Measurements from ENCODE around the gene IQUB. TPM values are rescaled to one million over a fixed set of nuclear protein-coding genes. Genes with fewer than 3 reads are reported as not detected.

IQUB gene
- polyA plus RNA-seq, 1 donor from 2014 or later: 0.41 TPM

DNA sequence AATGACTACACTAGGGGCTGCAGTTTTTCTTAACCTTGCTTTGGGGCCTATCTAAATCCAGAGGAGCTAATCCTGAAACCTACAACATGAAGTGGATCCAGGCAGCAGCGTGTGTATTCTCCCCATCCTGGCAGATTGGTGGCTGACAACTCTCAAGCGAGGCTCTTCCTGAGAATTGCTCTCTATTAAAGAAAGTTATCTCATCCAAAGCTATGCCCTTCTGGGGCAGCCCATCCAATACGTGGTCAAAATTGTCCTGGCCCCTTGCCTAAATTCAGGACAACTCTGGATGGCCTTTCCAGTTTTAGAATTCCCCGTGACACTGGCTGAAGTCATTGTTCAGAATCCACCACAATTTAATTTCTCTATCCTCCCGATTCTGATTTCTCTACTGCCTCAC lies 66.1 kb downstream of the IQUB start:
- H3K4me3 ChIP-seq (ENCODE audit: low read length): no peak overlapping the region
- no peak overlapping the region for H2AFZ ChIP-seq (ENCODE audit: low read depth, low read length)
- H3K79me2 ChIP-seq (replicated peaks; ENCODE audit: insufficient read depth, low read length): no peaks in the 10 kb centered on the region
- H3K9me3 ChIP-seq (ENCODE audit: low read length): no peaks in the 10 kb centered on the region
- no peak for TF ChIP-seq EZH2 (IDR thresholded peaks at IDR 0.05; ENCODE audit: borderline replicate concordance, insufficient read depth, low read length, poor library complexity, severe bottlenecking)
- no peak for TF ChIP-seq EP300 (conservative IDR thresholded peaks at IDR 0.05; ENCODE audit: poor library complexity, severe bottlenecking)
- TF ChIP-seq SMC3 (conservative IDR thresholded peaks at IDR 0.05; ENCODE audit: poor library complexity): no peak
- TF ChIP-seq, protein P1, sequence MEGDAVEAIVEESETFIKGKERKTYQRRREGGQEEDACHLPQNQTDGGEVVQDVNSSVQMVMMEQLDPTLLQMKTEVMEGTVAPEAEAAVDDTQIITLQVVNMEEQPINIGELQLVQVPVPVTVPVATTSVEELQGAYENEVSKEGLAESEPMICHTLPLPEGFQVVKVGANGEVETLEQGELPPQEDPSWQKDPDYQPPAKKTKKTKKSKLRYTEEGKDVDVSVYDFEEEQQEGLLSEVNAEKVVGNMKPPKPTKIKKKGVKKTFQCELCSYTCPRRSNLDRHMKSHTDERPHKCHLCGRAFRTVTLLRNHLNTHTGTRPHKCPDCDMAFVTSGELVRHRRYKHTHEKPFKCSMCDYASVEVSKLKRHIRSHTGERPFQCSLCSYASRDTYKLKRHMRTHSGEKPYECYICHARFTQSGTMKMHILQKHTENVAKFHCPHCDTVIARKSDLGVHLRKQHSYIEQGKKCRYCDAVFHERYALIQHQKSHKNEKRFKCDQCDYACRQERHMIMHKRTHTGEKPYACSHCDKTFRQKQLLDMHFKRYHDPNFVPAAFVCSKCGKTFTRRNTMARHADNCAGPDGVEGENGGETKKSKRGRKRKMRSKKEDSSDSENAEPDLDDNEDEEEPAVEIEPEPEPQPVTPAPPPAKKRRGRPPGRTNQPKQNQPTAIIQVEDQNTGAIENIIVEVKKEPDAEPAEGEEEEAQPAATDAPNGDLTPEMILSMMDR (IDR thresholded peaks at IDR 0.05; ENCODE audit: poor library complexity, severe bottlenecking): no peak
- no peak for TF ChIP-seq REST (IDR thresholded peaks at IDR 0.05; ENCODE audit: borderline replicate concordance)
- no peak for TF ChIP-seq POLR2AphosphoS5 (IDR thresholded peaks at IDR 0.05)
- no peak for TF ChIP-seq RAD21 (conservative IDR thresholded peaks at IDR 0.05)
- no peak for TF ChIP-seq TAF1 (IDR thresholded peaks at IDR 0.05; ENCODE audit: low read depth)
- TF ChIP-seq MXI1 (conservative IDR thresholded peaks at IDR 0.05; ENCODE audit: poor library complexity, severe bottlenecking): no peak
- H3K27me3 ChIP-seq (ENCODE audit: insufficient read depth, low read depth, low read length): no peaks in the 10 kb centered on the region
- H4K20me1 ChIP-seq (ENCODE audit: insufficient read depth): no peaks in the 10 kb centered on the region
- no peak overlapping the region for H3K4me2 ChIP-seq (ENCODE audit: low read length)
- H3K27ac ChIP-seq (ENCODE audit: low read length): no peak overlapping the region
- no peaks in the 10 kb centered on the region for H3K9me2 ChIP-seq (ENCODE audit: insufficient read depth, low read length)
- H3K9ac ChIP-seq (ENCODE audit: low read length): no peak overlapping the region
- no peaks in the 10 kb centered on the region for H3F3A ChIP-seq (ENCODE audit: insufficient read depth, low read length, poor library complexity, severe bottlenecking)
- H3K36me3 ChIP-seq (ENCODE audit: insufficient read depth, low read length): no peaks in the 10 kb centered on the region

GRCh38 chr7:123463890-123464289 lies 70.5 kb downstream of the IQUB start:
- H3K9me2 ChIP-seq (ENCODE audit: insufficient read depth, low read length): no peaks in the 10 kb centered on the region
- H3K27me3 ChIP-seq (ENCODE audit: insufficient read depth, low read depth, low read length): no peaks in the 10 kb centered on the region
- no peaks in the 10 kb centered on the region for H3K79me2 ChIP-seq (replicated peaks; ENCODE audit: insufficient read depth, low read length)
- H3K4me2 ChIP-seq (ENCODE audit: low read length): no peak overlapping the region
- no peak overlapping the region for H3K27ac ChIP-seq (ENCODE audit: low read length)
- H3K36me3 ChIP-seq (ENCODE audit: insufficient read depth, low read length): no peaks in the 10 kb centered on the region
- no peaks in the 10 kb centered on the region for H3K9me3 ChIP-seq (ENCODE audit: low read length)
- no peak overlapping the region for H2AFZ ChIP-seq (ENCODE audit: low read depth, low read length)
- no peaks in the 10 kb centered on the region for H3F3A ChIP-seq (ENCODE audit: insufficient read depth, low read length, poor library complexity, severe bottlenecking)
- no peak overlapping the region for H3K4me3 ChIP-seq (ENCODE audit: low read length)
- H4K20me1 ChIP-seq (ENCODE audit: insufficient read depth): no peaks in the 10 kb centered on the region
- TF ChIP-seq SMC3 (conservative IDR thresholded peaks at IDR 0.05; ENCODE audit: poor library complexity): no peak
- no peak for TF ChIP-seq MXI1 (conservative IDR thresholded peaks at IDR 0.05; ENCODE audit: poor library complexity, severe bottlenecking)
- TF ChIP-seq TAF1 (IDR thresholded peaks at IDR 0.05; ENCODE audit: low read depth): no peak
- TF ChIP-seq REST (IDR thresholded peaks at IDR 0.05; ENCODE audit: borderline replicate concordance): no peak
- TF ChIP-seq EP300 (conservative IDR thresholded peaks at IDR 0.05; ENCODE audit: poor library complexity, severe bottlenecking): no peak
- TF ChIP-seq POLR2AphosphoS5 (IDR thresholded peaks at IDR 0.05): no peak
- TF ChIP-seq, protein P1 (IDR thresholded peaks at IDR 0.05; ENCODE audit: poor library complexity, severe bottlenecking): no peak
- no peak for TF ChIP-seq RAD21 (conservative IDR thresholded peaks at IDR 0.05)
- TF ChIP-seq EZH2 (IDR thresholded peaks at IDR 0.05; ENCODE audit: borderline replicate concordance, insufficient read depth, low read length, poor library complexity, severe bottlenecking): no peak
- no peak overlapping the region for H3K9ac ChIP-seq (ENCODE audit: low read length)
